Prostate gland (tissue), 2 donors: ENCODE data around the gene DLG2.

ENCODE experiments used
- POLR2A ChIP-seq: fragments of 450-650 bp; IDR thresholded peaks from one replicate; pipeline ENCODE4 v1.6.1; 2016; ENCODE audit warnings: antibody characterized with exemption, mild to moderate bottlenecking
- TF ChIP-seq, protein P1 (sequence below), 4 experiments: fragments of 200-600 bp in 2 of 4; fragments of 450-650 bp in 2 of 4; sonication (generic) in 2 of 4; IDR thresholded peaks; 1 replicate in 3 of 4; 2 replicates in 1 of 4; pipeline ENCODE4 v1.5.1; 2016 to 2019; ENCODE audit warnings: antibody characterized with exemption in 4 of 4, mild to moderate bottlenecking in 2 of 4, moderate library complexity in 2 of 4

- TF ChIP-seq POLR2A: no peak
- TF ChIP-seq, protein P1, sequence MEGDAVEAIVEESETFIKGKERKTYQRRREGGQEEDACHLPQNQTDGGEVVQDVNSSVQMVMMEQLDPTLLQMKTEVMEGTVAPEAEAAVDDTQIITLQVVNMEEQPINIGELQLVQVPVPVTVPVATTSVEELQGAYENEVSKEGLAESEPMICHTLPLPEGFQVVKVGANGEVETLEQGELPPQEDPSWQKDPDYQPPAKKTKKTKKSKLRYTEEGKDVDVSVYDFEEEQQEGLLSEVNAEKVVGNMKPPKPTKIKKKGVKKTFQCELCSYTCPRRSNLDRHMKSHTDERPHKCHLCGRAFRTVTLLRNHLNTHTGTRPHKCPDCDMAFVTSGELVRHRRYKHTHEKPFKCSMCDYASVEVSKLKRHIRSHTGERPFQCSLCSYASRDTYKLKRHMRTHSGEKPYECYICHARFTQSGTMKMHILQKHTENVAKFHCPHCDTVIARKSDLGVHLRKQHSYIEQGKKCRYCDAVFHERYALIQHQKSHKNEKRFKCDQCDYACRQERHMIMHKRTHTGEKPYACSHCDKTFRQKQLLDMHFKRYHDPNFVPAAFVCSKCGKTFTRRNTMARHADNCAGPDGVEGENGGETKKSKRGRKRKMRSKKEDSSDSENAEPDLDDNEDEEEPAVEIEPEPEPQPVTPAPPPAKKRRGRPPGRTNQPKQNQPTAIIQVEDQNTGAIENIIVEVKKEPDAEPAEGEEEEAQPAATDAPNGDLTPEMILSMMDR (IDR thresholded peaks at IDR 0.05): no peak
Observed at GRCh38 chr11:84518631-84519183, 1108.4 kb downstream of the DLG2 start.
